ENCODE data around the gene RBMX.

GRCh38 chrX:136916827-136917226 is 36.3 kb upstream of the RBMX start:
- TF ChIP-seq MXI1 (IDR thresholded peaks at IDR 0.05; ENCODE audit: borderline replicate concordance, low read depth, low read length) (no peak), CTCF (conservative IDR thresholded peaks at IDR 0.05; ENCODE audit: low read depth, low read length) (no peak), ELK1 (IDR thresholded peaks at IDR 0.05; ENCODE audit: borderline replicate concordance, low read depth, low read length) (no peak), POLR2A (IDR thresholded peaks at IDR 0.05; ENCODE audit: low read depth, low read length) (no peak), CHD1 (IDR thresholded peaks at IDR 0.05; ENCODE audit: low read depth, low read length) (no peak), RAD21 (IDR thresholded peaks at IDR 0.05; ENCODE audit: low read length) (no peak), BHLHE40 (IDR thresholded peaks at IDR 0.05; ENCODE audit: low read depth, low read length) (no peak), RFX5 (IDR thresholded peaks at IDR 0.05; ENCODE audit: low read depth, low read length) (no peak)
- TF ChIP-seq, protein P1, sequence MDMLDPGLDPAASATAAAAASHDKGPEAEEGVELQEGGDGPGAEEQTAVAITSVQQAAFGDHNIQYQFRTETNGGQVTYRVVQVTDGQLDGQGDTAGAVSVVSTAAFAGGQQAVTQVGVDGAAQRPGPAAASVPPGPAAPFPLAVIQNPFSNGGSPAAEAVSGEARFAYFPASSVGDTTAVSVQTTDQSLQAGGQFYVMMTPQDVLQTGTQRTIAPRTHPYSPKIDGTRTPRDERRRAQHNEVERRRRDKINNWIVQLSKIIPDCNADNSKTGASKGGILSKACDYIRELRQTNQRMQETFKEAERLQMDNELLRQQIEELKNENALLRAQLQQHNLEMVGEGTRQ (IDR thresholded peaks at IDR 0.05; ENCODE audit: low read depth, low read length), result no peak
